Measurements from ENCODE around the gene TRMT2A.

The TRMT2A gene

DNA sequence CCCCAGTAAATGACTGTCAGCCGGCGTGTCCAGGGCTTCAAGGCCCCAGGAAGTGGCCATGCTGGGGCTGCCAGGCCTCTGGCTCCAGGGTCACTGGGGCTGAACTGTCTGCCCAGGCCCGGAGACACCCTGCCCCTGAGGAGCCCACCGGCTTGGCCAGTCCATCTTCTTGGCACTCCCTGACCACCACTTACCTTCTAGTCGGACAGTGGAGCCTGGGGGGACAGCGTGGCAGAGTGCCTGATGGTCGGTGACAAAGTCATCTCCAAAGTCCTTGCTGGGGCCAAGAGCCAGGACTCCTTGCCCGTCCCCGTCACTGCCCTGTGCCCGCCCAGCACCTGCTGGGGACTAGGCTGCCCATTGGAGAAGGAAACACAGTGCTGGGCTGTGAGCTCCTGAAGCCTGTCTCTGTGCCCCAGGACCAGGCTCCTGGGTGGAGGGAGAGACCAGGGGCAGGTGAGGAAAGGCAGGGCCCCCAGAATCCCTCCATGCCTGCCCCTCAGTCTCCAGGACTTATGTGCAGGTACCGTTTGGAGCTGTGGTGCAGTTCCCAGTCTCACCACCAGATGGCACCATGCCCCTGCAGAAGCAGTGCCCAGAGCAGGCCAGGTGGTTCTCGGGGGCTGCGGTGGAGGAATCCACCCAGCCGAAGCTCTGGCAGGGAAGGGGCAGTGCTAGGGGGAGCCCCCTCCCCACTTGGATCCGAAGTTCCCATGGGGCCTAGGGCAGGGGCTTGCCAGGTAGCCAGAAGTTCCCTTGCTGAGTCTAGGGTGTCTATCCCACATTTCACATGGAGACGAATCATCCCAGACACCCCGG is 39.8 kb upstream of the TRMT2A start:
- Histone ChIP-seq H3K9ac (ENCODE audit: low read depth, low read length) (no peak overlapping the region), H3K36me3 (ENCODE audit: insufficient read depth, low read length) (no peaks in the 10 kb centered on the region), H3K4me1 (ENCODE audit: control insufficient read depth, insufficient read depth, low read length) (no peaks in the 10 kb centered on the region), H3K9me3 (replicated peaks; ENCODE audit: low read length) (no peaks in the 10 kb centered on the region), H3K27me3 (ENCODE audit: control insufficient read depth, insufficient read depth, low read length) (peaks cover 5% of the 10 kb centered on the region), H3K4me2 (ENCODE audit: low read length) (no peak overlapping the region), H3K4me3 (ENCODE audit: low read length) (no peak overlapping the region)

DNA sequence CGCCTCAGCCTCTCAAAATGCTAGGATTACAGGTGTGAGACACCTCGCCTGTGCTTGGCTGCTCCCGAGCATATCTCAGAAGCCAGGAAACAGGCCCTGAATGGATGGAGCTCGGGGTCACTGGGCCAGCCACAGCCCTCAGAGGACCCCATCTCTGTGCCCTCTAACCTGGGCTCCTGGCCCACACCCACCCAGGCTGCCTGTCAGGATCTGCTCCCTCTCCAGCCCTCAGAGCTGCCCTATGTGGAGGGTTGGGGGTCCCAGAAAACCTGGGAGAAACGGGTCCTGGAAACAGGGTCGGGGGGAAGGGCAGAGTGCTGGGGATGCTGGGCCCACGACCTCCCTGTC is 39.0 kb upstream of the TRMT2A start:
- Histone ChIP-seq H3K9me3 (replicated peaks; ENCODE audit: low read length) (no peaks in the 10 kb centered on the region), H3K4me3 (ENCODE audit: low read length) (no peak overlapping the region), H3K4me1 (ENCODE audit: control insufficient read depth, insufficient read depth, low read length) (no peaks in the 10 kb centered on the region), H3K27me3 (ENCODE audit: control insufficient read depth, insufficient read depth, low read length) (peaks cover 5% of the 10 kb centered on the region), H3K4me2 (ENCODE audit: low read length) (no peak overlapping the region), H3K9ac (ENCODE audit: low read depth, low read length) (no peak overlapping the region), H3K36me3 (ENCODE audit: insufficient read depth, low read length) (no peaks in the 10 kb centered on the region)

DNA sequence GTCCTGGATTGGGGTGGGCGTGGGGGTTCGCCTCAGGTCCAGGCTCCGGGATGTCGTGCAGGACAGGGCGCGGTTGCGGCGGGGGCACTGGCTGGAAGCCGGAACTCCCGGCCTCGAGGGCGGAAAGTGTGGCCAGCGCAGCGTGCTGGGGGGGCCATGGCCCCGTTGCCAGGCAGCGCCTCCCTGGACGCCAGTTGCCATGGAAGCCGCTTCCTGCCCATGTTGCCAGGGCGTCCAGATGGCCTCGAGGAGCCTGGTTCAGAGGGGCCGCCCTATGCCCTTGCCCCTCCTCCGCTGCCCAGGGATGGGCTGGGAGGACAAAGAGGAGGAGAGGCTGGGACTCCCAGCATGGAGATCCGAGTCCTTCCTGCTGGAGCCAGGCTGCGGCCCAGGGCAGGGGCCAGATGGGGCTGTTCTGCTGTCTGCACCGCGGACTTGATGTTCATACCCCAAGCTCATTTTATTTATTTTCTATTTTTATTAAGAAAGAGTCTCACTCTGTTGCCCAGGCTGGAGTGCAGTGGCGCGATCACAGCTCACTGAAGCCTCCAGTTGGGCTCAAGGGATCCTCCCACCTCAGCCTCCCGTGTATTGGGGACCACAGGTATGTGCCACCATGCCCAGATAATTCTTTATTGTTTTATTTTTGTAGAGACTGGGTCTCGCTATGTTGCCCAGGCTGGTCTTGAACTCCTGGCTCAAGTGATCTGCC is 38.5 kb upstream of the TRMT2A start:
- no peaks in the 10 kb centered on the region for H3K4me1 ChIP-seq (ENCODE audit: control insufficient read depth, insufficient read depth, low read length)
- H3K4me3 ChIP-seq (ENCODE audit: low read length) = peak overlapping the region; percentile 52
- H3K9me3 ChIP-seq (replicated peaks; ENCODE audit: low read length) = no peaks in the 10 kb centered on the region
- H3K36me3 ChIP-seq (ENCODE audit: insufficient read depth, low read length) = no peaks in the 10 kb centered on the region
- no peak overlapping the region for H3K9ac ChIP-seq (ENCODE audit: low read depth, low read length)
- H3K4me2 ChIP-seq (ENCODE audit: low read length) = peak overlapping the region; percentile 71
- peaks cover 5% of the 10 kb centered on the region for H3K27me3 ChIP-seq (ENCODE audit: control insufficient read depth, insufficient read depth, low read length)

GRCh38 chr22:20154602-20155187 is 37.7 kb upstream of the TRMT2A start:
- Histone ChIP-seq H3K9ac (ENCODE audit: low read depth, low read length) (no peak overlapping the region), H3K9me3 (replicated peaks; ENCODE audit: low read length) (no peaks in the 10 kb centered on the region), H3K4me1 (ENCODE audit: control insufficient read depth, insufficient read depth, low read length) (no peaks in the 10 kb centered on the region), H3K27me3 (ENCODE audit: control insufficient read depth, insufficient read depth, low read length) (no peaks in the 10 kb centered on the region), H3K36me3 (ENCODE audit: insufficient read depth, low read length) (no peaks in the 10 kb centered on the region), H3K4me2 (ENCODE audit: low read length) (peak overlapping the region; percentile 71), H3K4me3 (ENCODE audit: low read length) (peak overlapping the region; percentile 52)

DNA sequence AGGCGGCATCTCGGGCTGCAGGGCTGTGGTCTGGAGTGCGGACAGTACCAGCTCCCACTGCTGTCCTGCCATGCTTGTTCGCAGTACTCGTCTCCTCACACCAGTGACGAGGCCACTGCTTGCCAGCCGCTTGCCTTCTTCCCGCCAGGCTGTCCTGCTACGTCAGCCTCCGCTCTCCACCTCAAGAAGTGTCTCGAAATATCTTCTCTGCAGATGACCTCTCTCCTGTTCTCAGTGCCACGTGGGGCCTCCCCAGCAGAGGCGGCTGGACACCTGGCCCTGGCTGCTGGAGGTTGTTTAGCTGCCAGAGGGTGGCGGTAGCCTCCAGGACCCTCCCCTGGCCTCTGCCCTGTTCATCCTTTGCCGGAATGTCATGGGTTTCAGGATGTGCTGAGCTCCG is 36.9 kb upstream of the TRMT2A start:
- H3K9me3 ChIP-seq (replicated peaks; ENCODE audit: low read length) = no peaks in the 10 kb centered on the region
- H3K4me1 ChIP-seq (ENCODE audit: control insufficient read depth, insufficient read depth, low read length) = no peaks in the 10 kb centered on the region
- H3K4me2 ChIP-seq (ENCODE audit: low read length) = no peak overlapping the region
- no peak overlapping the region for H3K9ac ChIP-seq (ENCODE audit: low read depth, low read length)
- H3K27me3 ChIP-seq (ENCODE audit: control insufficient read depth, insufficient read depth, low read length) = no peaks in the 10 kb centered on the region
- H3K4me3 ChIP-seq (ENCODE audit: low read length) = no peak overlapping the region
- no peaks in the 10 kb centered on the region for H3K36me3 ChIP-seq (ENCODE audit: insufficient read depth, low read length)

GRCh38 chr22:20152464-20152890 is 35.5 kb upstream of the TRMT2A start:
- H3K36me3 ChIP-seq (ENCODE audit: insufficient read depth, low read length) = no peaks in the 10 kb centered on the region
- H3K4me1 ChIP-seq (ENCODE audit: control insufficient read depth, insufficient read depth, low read length) = no peaks in the 10 kb centered on the region
- H3K4me2 ChIP-seq (ENCODE audit: low read length) = no peak overlapping the region
- H3K9ac ChIP-seq (ENCODE audit: low read depth, low read length) = no peak overlapping the region
- H3K4me3 ChIP-seq (ENCODE audit: low read length) = no peak overlapping the region
- no peaks in the 10 kb centered on the region for H3K9me3 ChIP-seq (replicated peaks; ENCODE audit: low read length)
- H3K27me3 ChIP-seq (ENCODE audit: control insufficient read depth, insufficient read depth, low read length) = no peaks in the 10 kb centered on the region

DNA sequence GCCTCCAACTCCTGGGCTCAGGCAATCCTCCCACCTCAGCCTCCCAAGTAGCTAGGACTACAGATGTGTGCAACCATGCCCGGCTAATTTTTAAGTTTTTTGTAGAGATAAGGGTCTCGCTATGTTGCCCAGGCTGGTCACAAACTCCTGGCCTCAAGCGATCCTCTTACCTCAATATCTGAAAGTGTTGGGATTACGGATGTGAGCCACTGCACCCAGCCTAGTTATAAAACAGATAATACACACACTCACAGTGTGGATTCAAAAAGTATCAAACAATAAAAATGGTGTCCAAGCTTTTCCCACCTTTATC is 34.2 kb upstream of the TRMT2A start:
- no peaks in the 10 kb centered on the region for H3K27me3 ChIP-seq (ENCODE audit: control insufficient read depth, insufficient read depth, low read length)
- no peaks in the 10 kb centered on the region for H3K9me3 ChIP-seq (replicated peaks; ENCODE audit: low read length)
- no peak overlapping the region for H3K4me2 ChIP-seq (ENCODE audit: low read length)

DNA sequence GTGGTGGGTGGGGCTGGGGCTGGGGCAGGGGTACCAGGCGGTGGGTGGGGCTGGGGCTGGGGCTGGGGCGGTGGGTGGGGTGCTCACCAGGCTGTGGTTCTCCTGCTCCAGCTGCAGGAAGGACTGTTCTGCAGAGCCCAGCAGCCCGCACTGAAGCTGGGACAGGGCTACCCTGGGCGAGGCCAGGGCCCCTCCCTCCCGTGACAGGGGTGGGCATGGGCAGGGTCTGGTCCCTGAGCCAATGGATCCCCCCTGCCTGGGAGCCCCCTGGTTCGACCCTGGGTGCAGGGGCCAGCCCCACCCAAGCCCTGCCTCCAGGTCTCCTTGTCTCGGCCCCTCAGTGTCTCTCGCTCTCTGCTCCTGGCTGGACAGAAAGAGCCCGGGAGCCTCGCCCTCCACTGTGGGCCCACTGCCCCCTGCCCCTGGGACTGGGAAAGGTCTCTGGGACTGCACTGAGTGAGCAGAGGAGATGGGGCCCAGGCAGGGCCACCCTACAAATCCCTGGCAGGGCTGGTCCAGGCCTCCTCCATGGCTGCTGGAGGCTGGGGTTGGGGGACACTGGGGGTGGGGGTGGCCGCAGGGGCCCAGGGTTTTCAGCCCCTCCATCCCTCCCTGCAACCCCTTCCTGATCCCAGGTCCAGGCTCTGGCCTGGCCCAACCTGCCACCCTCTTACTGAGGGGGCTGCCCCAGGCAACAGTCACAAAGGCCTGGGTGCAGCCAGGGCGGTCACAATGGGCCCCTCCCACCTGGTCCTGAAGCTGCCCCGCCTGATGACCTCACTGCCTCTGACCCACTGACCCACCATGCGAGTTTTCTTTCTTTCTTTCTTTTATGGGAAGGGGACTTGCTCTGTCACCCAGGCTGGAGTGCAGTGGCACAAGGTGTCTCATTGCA is 33.6 kb upstream of the TRMT2A start, which contains the start of gene CCDC188:
TSS of gene CCDC188 (minus strand) at position 675 of the 895 bp plus-strand sequence. CDS start at position 606, 69 bp downstream.
- Histone ChIP-seq H3K4me1 (ENCODE audit: control insufficient read depth, insufficient read depth, low read length) (peaks cover 4% of the 10 kb centered on the region), H3K27me3 (ENCODE audit: control insufficient read depth, insufficient read depth, low read length) (no peaks in the 10 kb centered on the region), H3K9me3 (replicated peaks; ENCODE audit: low read length) (no peaks in the 10 kb centered on the region), H3K36me3 (ENCODE audit: insufficient read depth, low read length) (peaks cover 3% of the 10 kb centered on the region), H3K4me3 (ENCODE audit: low read length) (no peak within 1 kb of the TSS), H3K9ac (ENCODE audit: low read depth, low read length) (no peak within 1 kb of the TSS), H3K4me2 (ENCODE audit: low read length) (no peak within 1 kb of the TSS)

More for the DNA sequence above, 34.2 kb upstream of the TRMT2A start:
- Histone ChIP-seq H3K4me3 (ENCODE audit: low read length) (no peak overlapping the region), H3K36me3 (ENCODE audit: insufficient read depth, low read length) (no peaks in the 10 kb centered on the region), H3K9ac (ENCODE audit: low read depth, low read length) (no peak overlapping the region), H3K4me1 (ENCODE audit: control insufficient read depth, insufficient read depth, low read length) (peaks cover 4% of the 10 kb centered on the region)

GRCh38 chr22:20149257-20150250 is 32.5 kb upstream of the TRMT2A start:
- Histone ChIP-seq H3K4me2 (ENCODE audit: low read length) (no peak overlapping the region), H3K36me3 (ENCODE audit: insufficient read depth, low read length) (peaks cover 8% of the 10 kb centered on the region), H3K9ac (ENCODE audit: low read depth, low read length) (no peak overlapping the region), H3K9me3 (replicated peaks; ENCODE audit: low read length) (no peaks in the 10 kb centered on the region), H3K27me3 (ENCODE audit: control insufficient read depth, insufficient read depth, low read length) (no peaks in the 10 kb centered on the region), H3K4me1 (ENCODE audit: control insufficient read depth, insufficient read depth, low read length) (peaks cover 4% of the 10 kb centered on the region), H3K4me3 (ENCODE audit: low read length) (no peak overlapping the region)

GRCh38 chr22:20148414-20148813 is 31.4 kb upstream of the TRMT2A start:
- peaks cover 4% of the 10 kb centered on the region for H3K4me1 ChIP-seq (ENCODE audit: control insufficient read depth, insufficient read depth, low read length)
- no peaks in the 10 kb centered on the region for H3K27me3 ChIP-seq (ENCODE audit: control insufficient read depth, insufficient read depth, low read length)
- H3K4me3 ChIP-seq (ENCODE audit: low read length) = no peak overlapping the region
- H3K9ac ChIP-seq (ENCODE audit: low read depth, low read length) = no peak overlapping the region
- peaks cover 8% of the 10 kb centered on the region for H3K36me3 ChIP-seq (ENCODE audit: insufficient read depth, low read length)
- no peaks in the 10 kb centered on the region for H3K9me3 ChIP-seq (replicated peaks; ENCODE audit: low read length)
- no peak overlapping the region for H3K4me2 ChIP-seq (ENCODE audit: low read length)
